Measurements from ENCODE around the gene ANKRD66. TPM values are rescaled to one million over a fixed set of nuclear protein-coding genes. Genes with fewer than 3 reads are reported as not detected.

Gene ANKRD66
- total RNA-seq, 1 donor: not detected

GRCh38 chr6:46796848-46797580, 50.3 kb downstream of the ANKRD66 start:
- no peak for DNase-seq (ENCODE audit: low read depth)
- TF ChIP-seq CTCF (IDR thresholded peaks at IDR 0.05; ENCODE audit: insufficient read depth, low read length): no peak
- no peak overlapping the region for H3K4me3 ChIP-seq (ENCODE audit: low read depth, low read length)

GRCh38 chr6:46799657-46800056, 52.9 kb downstream of the ANKRD66 start:
- no peak overlapping the region for H3K4me3 ChIP-seq (ENCODE audit: low read depth, low read length)
- TF ChIP-seq CTCF (IDR thresholded peaks at IDR 0.05; ENCODE audit: insufficient read depth, low read length): no peak
- no peak for DNase-seq (ENCODE audit: low read depth)

GRCh38 chr6:46808806-46809205, 62.1 kb downstream of the ANKRD66 start:
- TF ChIP-seq CTCF (IDR thresholded peaks at IDR 0.05; ENCODE audit: insufficient read depth, low read length): no peak

More at GRCh38 chr6:46808806-46809205, 62.1 kb downstream of the ANKRD66 start:
- H3K4me3 ChIP-seq (ENCODE audit: low read depth, low read length): no peak overlapping the region
- no peak for DNase-seq (ENCODE audit: low read depth)

Other genes with a start within 250 kb of the ANKRD66 start
- 0.63 and 4.7 TPM in 2 replicates for gene CYP39A1, start 94.1 kb upstream of the ANKRD66 start, total RNA-seq (ENCODE audit: low replicate concordance)
- gene SLC25A27, start 94.0 kb upstream of the ANKRD66 start, total RNA-seq (ENCODE audit: low replicate concordance): 6.2 and 27.3 TPM in 2 replicates
- 0.18 and 1.8 TPM in 2 replicates for gene TDRD6, start 59.0 kb upstream of the ANKRD66 start, total RNA-seq (ENCODE audit: low replicate concordance)
- gene PLA2G7, start 11.6 kb upstream of the ANKRD66 start, total RNA-seq (ENCODE audit: low replicate concordance): 7.8 TPM in 1 of 2 replicates, not detected in the other
- gene MEP1A, start 46.5 kb downstream of the ANKRD66 start, total RNA-seq (ENCODE audit: low replicate concordance): not detected in 2 replicates
- under 0.01 and 15.9 TPM in 2 replicates for gene ADGRF5, start 175.0 kb downstream of the ANKRD66 start, total RNA-seq (ENCODE audit: low replicate concordance)